ENCODE data around the gene MRRF. TPM values are rescaled to one million over a fixed set of nuclear protein-coding genes. Genes with fewer than 3 reads are reported as not detected.
A peak's percentile ranks its signal among the peaks of the same experiment; 100 is the strongest.

Gene MRRF
- total RNA-seq, 1 donor from 2014 or later: 21.7 TPM

- Mint-ChIP-seq H3K4me3 (ENCODE audit: unreplicated experiment) (no peak overlapping the region), H3K27me3 (ENCODE audit: low read depth) (peaks cover 8% of the 10 kb centered on the region), H3K27ac (ENCODE audit: unreplicated experiment) (no peak overlapping the region), H3K4me1 (ENCODE audit: low read depth) (peaks cover 5% of the 10 kb centered on the region), H3K9me3 (ENCODE audit: low read depth) (peaks cover 3% of the 10 kb centered on the region), H3K36me3 (ENCODE audit: low read depth) (no peaks in the 10 kb centered on the region)
- no peak for DNase-seq (ENCODE audit: low spot score)
- TF ChIP-seq CTCF (IDR thresholded peaks at IDR 0.05): no peak
These were observed 84.1 kb downstream of the MRRF start for GRCh38 chr9:122348791-122349190.

GRCh38 chr9:122349201-122349600 is 84.5 kb downstream of the MRRF start:
- no peak overlapping the region for H3K27ac Mint-ChIP-seq (ENCODE audit: unreplicated experiment)
- H3K4me1 Mint-ChIP-seq (ENCODE audit: low read depth): peaks cover 5% of the 10 kb centered on the region
- H3K9me3 Mint-ChIP-seq (ENCODE audit: low read depth): peaks cover 3% of the 10 kb centered on the region
- peaks cover 8% of the 10 kb centered on the region for H3K27me3 Mint-ChIP-seq (ENCODE audit: low read depth)
- no peak for DNase-seq (ENCODE audit: low spot score)
- no peak for TF ChIP-seq CTCF (IDR thresholded peaks at IDR 0.05)
- H3K36me3 Mint-ChIP-seq (ENCODE audit: low read depth): no peaks in the 10 kb centered on the region
- H3K4me3 Mint-ChIP-seq (ENCODE audit: unreplicated experiment): no peak overlapping the region

GRCh38 chr9:122350577-122351355 is 86.1 kb downstream of the MRRF start:
- peak; percentile 36 for DNase-seq (ENCODE audit: low spot score)
- H3K27me3 Mint-ChIP-seq (ENCODE audit: low read depth): peaks cover 9% of the 10 kb centered on the region
- H3K36me3 Mint-ChIP-seq (ENCODE audit: low read depth): no peaks in the 10 kb centered on the region
- no peak overlapping the region for H3K4me3 Mint-ChIP-seq (ENCODE audit: unreplicated experiment)
- peaks cover 3% of the 10 kb centered on the region for H3K9me3 Mint-ChIP-seq (ENCODE audit: low read depth)
- peaks cover 5% of the 10 kb centered on the region for H3K4me1 Mint-ChIP-seq (ENCODE audit: low read depth)
- H3K27ac Mint-ChIP-seq (ENCODE audit: unreplicated experiment): no peak overlapping the region
- TF ChIP-seq CTCF (IDR thresholded peaks at IDR 0.05): peak; percentile 97

- no peak for TF ChIP-seq CTCF (IDR thresholded peaks at IDR 0.05)
- Mint-ChIP-seq H3K36me3 (ENCODE audit: low read depth) (no peaks in the 10 kb centered on the region), H3K4me1 (ENCODE audit: low read depth) (peaks cover under 1% of the 10 kb centered on the region), H3K9me3 (ENCODE audit: low read depth) (peaks cover 8% of the 10 kb centered on the region), H3K4me3 (ENCODE audit: unreplicated experiment) (no peak overlapping the region), H3K27me3 (ENCODE audit: low read depth) (peaks cover 12% of the 10 kb centered on the region), H3K27ac (ENCODE audit: unreplicated experiment) (no peak overlapping the region)
- DNase-seq (ENCODE audit: low spot score): peak; percentile 57
These were observed 90.0 kb downstream of the MRRF start for GRCh38 chr9:122354536-122355199.

GRCh38 chr9:122355336-122355875 is 90.7 kb downstream of the MRRF start:
- H3K4me1 Mint-ChIP-seq (ENCODE audit: low read depth): peaks cover 8% of the 10 kb centered on the region
- H3K36me3 Mint-ChIP-seq (ENCODE audit: low read depth): no peaks in the 10 kb centered on the region
- no peak for TF ChIP-seq CTCF (IDR thresholded peaks at IDR 0.05)
- H3K27me3 Mint-ChIP-seq (ENCODE audit: low read depth): peaks cover 6% of the 10 kb centered on the region
- no peak overlapping the region for H3K27ac Mint-ChIP-seq (ENCODE audit: unreplicated experiment)
- peaks cover 11% of the 10 kb centered on the region for H3K9me3 Mint-ChIP-seq (ENCODE audit: low read depth)
- no peak overlapping the region for H3K4me3 Mint-ChIP-seq (ENCODE audit: unreplicated experiment)
- DNase-seq (ENCODE audit: low spot score): peak; percentile 59

All from chondrocyte (in vitro differentiated cells).